Measurements from ENCODE around the gene NGB. TPM values are rescaled to one million over a fixed set of nuclear protein-coding genes. Genes with fewer than 3 reads are reported as not detected.

Gene NGB
- total RNA-seq, 1 experiment from 2014 or later: not detected

GRCh38 chr14:77296906-77297305, 25.9 kb upstream of the NGB start:
- Mint-ChIP-seq H3K4me1 (ENCODE audit: low read depth, unreplicated experiment) (no peaks in the 10 kb centered on the region), H3K4me3 (ENCODE audit: low read depth, unreplicated experiment) (no peak overlapping the region), H3K36me3 (ENCODE audit: insufficient read depth, unreplicated experiment) (no peaks in the 10 kb centered on the region), H3K27me3 (ENCODE audit: unreplicated experiment) (no peaks in the 10 kb centered on the region), H3K9me3 (ENCODE audit: low read depth, unreplicated experiment) (no peaks in the 10 kb centered on the region), H3K27ac (ENCODE audit: unreplicated experiment) (no peak overlapping the region)
- CTCF ChIA-PET: no interaction called here
- no peak for DNase-seq
- intact Hi-C loops (cut with micrococcal nuclease; ENCODE audit: unreplicated experiment): no loop called here
- TF ChIP-seq CTCF (IDR thresholded peaks at IDR 0.05; ENCODE audit: unreplicated experiment): no peak
- BruUV-seq (replicated peaks): no TSS peak

- intact Hi-C loops (cut with micrococcal nuclease; ENCODE audit: unreplicated experiment): no loop called here
- Mint-ChIP-seq H3K36me3 (ENCODE audit: insufficient read depth, unreplicated experiment) (no peaks in the 10 kb centered on the region), H3K4me1 (ENCODE audit: low read depth, unreplicated experiment) (no peaks in the 10 kb centered on the region), H3K4me3 (ENCODE audit: low read depth, unreplicated experiment) (no peak overlapping the region), H3K27me3 (ENCODE audit: unreplicated experiment) (no peaks in the 10 kb centered on the region), H3K27ac (ENCODE audit: unreplicated experiment) (no peak overlapping the region), H3K9me3 (ENCODE audit: low read depth, unreplicated experiment) (no peaks in the 10 kb centered on the region)
- no TSS peak for BruUV-seq (replicated peaks)
- CTCF ChIA-PET: no interaction called here
- no peak for TF ChIP-seq CTCF (IDR thresholded peaks at IDR 0.05; ENCODE audit: unreplicated experiment)
- no peak for DNase-seq
Measured at GRCh38 chr14:77296155-77296554, 25.1 kb upstream of the NGB start.

- H3K27ac Mint-ChIP-seq (ENCODE audit: unreplicated experiment): no peak overlapping the region
- no peaks in the 10 kb centered on the region for H3K4me1 Mint-ChIP-seq (ENCODE audit: low read depth, unreplicated experiment)
Measured at GRCh38 chr14:77290705-77291104, 19.7 kb upstream of the NGB start.

GRCh38 chr14:77286576-77286975, 15.6 kb upstream of the NGB start:
- no peaks in the 10 kb centered on the region for H3K9me3 Mint-ChIP-seq (ENCODE audit: low read depth, unreplicated experiment)
- H3K27ac Mint-ChIP-seq (ENCODE audit: unreplicated experiment): no peak overlapping the region
- H3K4me1 Mint-ChIP-seq (ENCODE audit: low read depth, unreplicated experiment): no peaks in the 10 kb centered on the region
- no peak for TF ChIP-seq CTCF (IDR thresholded peaks at IDR 0.05; ENCODE audit: unreplicated experiment)
- no peaks in the 10 kb centered on the region for H3K27me3 Mint-ChIP-seq (ENCODE audit: unreplicated experiment)
- DNase-seq: no peak
- CTCF ChIA-PET: no interaction called here
- intact Hi-C loops (cut with micrococcal nuclease; ENCODE audit: unreplicated experiment): no loop called here
- no TSS peak for BruUV-seq (replicated peaks)
- H3K36me3 Mint-ChIP-seq (ENCODE audit: insufficient read depth, unreplicated experiment): no peaks in the 10 kb centered on the region
- H3K4me3 Mint-ChIP-seq (ENCODE audit: low read depth, unreplicated experiment): no peak overlapping the region

More at GRCh38 chr14:77290705-77291104, 19.7 kb upstream of the NGB start:
- H3K4me3 Mint-ChIP-seq (ENCODE audit: low read depth, unreplicated experiment): no peak overlapping the region
- DNase-seq: no peak
- intact Hi-C loops (cut with micrococcal nuclease; ENCODE audit: unreplicated experiment): no loop called here
- no peak for TF ChIP-seq CTCF (IDR thresholded peaks at IDR 0.05; ENCODE audit: unreplicated experiment)
- CTCF ChIA-PET: interaction anchor here (0.9 to 1.2 kb wide), 2 partner anchors 11 to 25 kb away, joined by 3 to 4 read pairs; no protein-coding TSS in a partner anchor
- no TSS peak for BruUV-seq (replicated peaks)
- H3K9me3 Mint-ChIP-seq (ENCODE audit: low read depth, unreplicated experiment): no peaks in the 10 kb centered on the region
- H3K36me3 Mint-ChIP-seq (ENCODE audit: insufficient read depth, unreplicated experiment): no peaks in the 10 kb centered on the region
- no peaks in the 10 kb centered on the region for H3K27me3 Mint-ChIP-seq (ENCODE audit: unreplicated experiment)

Measured in Calu3 (cell line).